Activated CD8-positive, alpha-beta T cell treated with anti-CD3 and anti-CD28 coated beads, Interleukin-2, amount 10 ng/mL, durations not matched to agents 7 days and 5 days (primary cell): ENCODE measurements around the gene DNAH2. TPM values are rescaled to one million over a fixed set of nuclear protein-coding genes. Genes with fewer than 3 reads are reported as not detected.

ENCODE experiments used
- ATAC-seq: fragments of 150-1000 bp; cut with Tn5 transposase; one replicate; pipeline ENCODE4 v1.10.0; 2021; ENCODE audit warnings: moderate library complexity
- CTCF ChIA-PET: fragments of 350-600 bp; sonication (Branson Sonifier 250); formaldehyde crosslinking; loops from one replicate; lab custom pipeline; 2021; ENCODE audit warnings: antibody characterized with exemption; lab: Charles Lee
- POLR2A ChIA-PET: fragments of 350-600 bp; sonication (Branson Sonifier 250); formaldehyde crosslinking; loops from one replicate; lab custom pipeline; 2021; ENCODE audit warnings: antibody characterized with exemption; lab: Charles Lee
- DNase-seq: peaks from one replicate; pipeline ENCODE4 v3.0.0-alpha.2; 2020
- H3K27ac Mint-ChIP-seq: one replicate; pipeline ENCODE4 v1.8.0; 2021; ENCODE audit warnings: mild to moderate bottlenecking, mixed read lengths
- H3K27me3 Mint-ChIP-seq: one replicate; pipeline ENCODE4 v1.8.0; 2021; ENCODE audit warnings: low read depth, mixed read lengths
- H3K36me3 Mint-ChIP-seq: one replicate; pipeline ENCODE4 v1.8.0; 2021; ENCODE audit warnings: low read depth, mixed read lengths
- H3K4me1 Mint-ChIP-seq: one replicate; pipeline ENCODE4 v1.8.0; 2021; ENCODE audit warnings: low read depth, mixed read lengths
- H3K4me3 Mint-ChIP-seq: one replicate; pipeline ENCODE4 v1.8.0; 2021; ENCODE audit warnings: mild to moderate bottlenecking, mixed read lengths
- H3K9me3 Mint-ChIP-seq: one replicate; pipeline ENCODE4 v1.8.0; 2022; ENCODE audit warnings: mixed read lengths; ENCODE audit not compliant: insufficient read depth
- total RNA-seq, 2 experiments: library from RNA; stranded (reverse); gene quantifications; one replicate each; pipeline ENCODE4 v1.2.3, GENCODE V29; 2021

The DNAH2 gene
- total RNA-seq, 2 experiments from 2014 or later, result not detected

- ATAC-seq, result no peak
- Mint-ChIP-seq H3K4me1 (peaks cover 53% of the 10 kb centered on the region), H3K27me3 (peaks cover 50% of the 10 kb centered on the region), H3K36me3 (no peaks in the 10 kb centered on the region), H3K27ac (no peak overlapping the region), H3K4me3 (no peak overlapping the region), H3K9me3 (no peaks in the 10 kb centered on the region)
- ChIA-PET POLR2A (interaction anchor here (1.1 kb wide), 1 partner anchor 26 kb away, joined by 3 read pairs; the partner anchor contains the start of gene TP53), CTCF (interaction anchor here (0.8 to 2.1 kb wide), 5 partner anchors 27 to 124 kb away, joined by 3 to 6 read pairs (median 3); partner anchors contain the start of gene TP53)
- no peak for DNase-seq
These were observed 3.8 kb upstream of the DNAH2 start for GRCh38 chr17:7713782-7714181.

- Mint-ChIP-seq H3K4me3 (no peak overlapping the region), H3K4me1 (peaks cover 53% of the 10 kb centered on the region), H3K27ac (no peak overlapping the region), H3K9me3 (no peaks in the 10 kb centered on the region), H3K27me3 (peaks cover 53% of the 10 kb centered on the region), H3K36me3 (no peaks in the 10 kb centered on the region)
- ChIA-PET POLR2A (no interaction called here), CTCF (interaction anchor here (1.0 to 1.1 kb wide), 2 partner anchors 29 to 125 kb away, joined by 3 to 4 read pairs; no protein-coding TSS in a partner anchor)
- ATAC-seq (no peak), DNase-seq (no peak)
These were observed 2.6 kb upstream of the DNAH2 start for GRCh38 chr17:7714721-7715594.

GRCh38 chr17:7715936-7716886 lies 1.3 kb upstream of the DNAH2 start:
- ChIA-PET POLR2A (interaction anchor here (1.3 to 1.5 kb wide), 2 partner anchors 13 to 29 kb away, joined by 3 to 8 read pairs; partner anchors contain the start of gene TP53), CTCF (interaction anchor here (1.0 to 4.3 kb wide), 4 partner anchors 10 to 118 kb away, joined by 3 to 25 read pairs (median 3); partner anchors contain the start of genes KDM6B, TP53 and WRAP53)
- Mint-ChIP-seq H3K4me1 (peaks cover 47% of the 10 kb centered on the region), H3K27me3 (peaks cover 61% of the 10 kb centered on the region), H3K9me3 (no peaks in the 10 kb centered on the region), H3K4me3 (peak overlapping the region; percentile 82), H3K27ac (no peak overlapping the region), H3K36me3 (no peaks in the 10 kb centered on the region)
- ATAC-seq, result no peak
- DNase-seq, result no peak

- DNase-seq (peak; percentile 86), ATAC-seq (peak; percentile 82)
- no peaks in the 10 kb centered on the region for H3K36me3 Mint-ChIP-seq
- H3K27ac Mint-ChIP-seq, result peak overlapping the region; percentile 25
- peak overlapping the region; percentile 82 for H3K4me3 Mint-ChIP-seq
- no peaks in the 10 kb centered on the region for H3K9me3 Mint-ChIP-seq
- peaks cover 39% of the 10 kb centered on the region for H3K4me1 Mint-ChIP-seq
- ChIA-PET CTCF (interaction anchor here (0.9 to 4.3 kb wide), 2 partner anchors 26 to 29 kb away, joined by 3 to 25 read pairs; partner anchors contain the start of genes TP53 and WRAP53), POLR2A (interaction anchor here (1.2 to 1.5 kb wide), 2 partner anchors 14 to 139 kb away, joined by 3 read pairs; partner anchors contain the start of gene NAA38)
- peaks cover 60% of the 10 kb centered on the region for H3K27me3 Mint-ChIP-seq
These were observed 309 bp downstream of the DNAH2 start for GRCh38 chr17:7717756-7718350.

- POLR2A ChIA-PET, result no interaction called here
- CTCF ChIA-PET, result interaction anchor here (4.3 kb wide), 1 partner anchor 31 kb away, joined by 25 read pairs; the partner anchor contains the start of genes TP53 and WRAP53
- H3K27me3 Mint-ChIP-seq, result peaks cover 56% of the 10 kb centered on the region
- H3K36me3 Mint-ChIP-seq, result no peaks in the 10 kb centered on the region
- no peak for DNase-seq
- H3K27ac Mint-ChIP-seq, result no peak overlapping the region
- H3K4me1 Mint-ChIP-seq, result peaks cover 30% of the 10 kb centered on the region
- H3K9me3 Mint-ChIP-seq, result no peaks in the 10 kb centered on the region
- ATAC-seq, result no peak
- no peak overlapping the region for H3K4me3 Mint-ChIP-seq
These were observed 2.1 kb downstream of the DNAH2 start for GRCh38 chr17:7719661-7720060.

- no peak for DNase-seq
- Mint-ChIP-seq H3K27ac (no peak overlapping the region), H3K4me1 (peaks cover 30% of the 10 kb centered on the region), H3K9me3 (no peaks in the 10 kb centered on the region), H3K36me3 (no peaks in the 10 kb centered on the region), H3K4me3 (no peak overlapping the region), H3K27me3 (peaks cover 54% of the 10 kb centered on the region)
- CTCF ChIA-PET, result interaction anchor here (1.0 to 1.1 kb wide), 2 partner anchors 9 to 23 kb away, joined by 3 read pairs; no protein-coding TSS in a partner anchor
- ATAC-seq, result no peak
- POLR2A ChIA-PET, result no interaction called here
These were observed 2.6 kb downstream of the DNAH2 start for GRCh38 chr17:7720125-7720524.

GRCh38 chr17:7721612-7722011 lies 4.1 kb downstream of the DNAH2 start:
- Mint-ChIP-seq H3K4me1 (peaks cover 27% of the 10 kb centered on the region), H3K27me3 (peaks cover 42% of the 10 kb centered on the region), H3K4me3 (no peak overlapping the region)

GRCh38 chr17:7727886-7728285 lies 10.3 kb downstream of the DNAH2 start:
- H3K4me1 Mint-ChIP-seq, result no peaks in the 10 kb centered on the region
- H3K36me3 Mint-ChIP-seq, result no peaks in the 10 kb centered on the region
- H3K9me3 Mint-ChIP-seq, result no peaks in the 10 kb centered on the region
- ChIA-PET CTCF (no interaction called here), POLR2A (no interaction called here)
- ATAC-seq (no peak), DNase-seq (no peak)
- peaks cover 22% of the 10 kb centered on the region for H3K27me3 Mint-ChIP-seq
- H3K4me3 Mint-ChIP-seq, result no peak overlapping the region
- no peak overlapping the region for H3K27ac Mint-ChIP-seq

More at GRCh38 chr17:7721612-7722011, 4.1 kb downstream of the DNAH2 start:
- no peak for DNase-seq
- ATAC-seq, result no peak
- CTCF ChIA-PET, result interaction anchor here (0.5 kb wide), 1 partner anchor 310 kb away, joined by 4 read pairs; no protein-coding TSS in a partner anchor
- Mint-ChIP-seq H3K9me3 (no peaks in the 10 kb centered on the region), H3K27ac (no peak overlapping the region), H3K36me3 (no peaks in the 10 kb centered on the region)
- POLR2A ChIA-PET, result interaction anchor here (0.8 kb wide), 1 partner anchor 14 kb away, joined by 3 read pairs; no protein-coding TSS in a partner anchor

GRCh38 chr17:7729816-7730215 lies 12.3 kb downstream of the DNAH2 start:
- H3K4me1 Mint-ChIP-seq, result no peaks in the 10 kb centered on the region
- H3K36me3 Mint-ChIP-seq, result no peaks in the 10 kb centered on the region
- no peak overlapping the region for H3K4me3 Mint-ChIP-seq
- peaks cover 26% of the 10 kb centered on the region for H3K27me3 Mint-ChIP-seq
- DNase-seq (no peak), ATAC-seq (no peak)
- no peak overlapping the region for H3K27ac Mint-ChIP-seq
- H3K9me3 Mint-ChIP-seq, result no peaks in the 10 kb centered on the region
- ChIA-PET CTCF (interaction anchor here (0.8 to 1.9 kb wide), 2 partner anchors 13 to 272 kb away, joined by 3 to 13 read pairs; no protein-coding TSS in a partner anchor), POLR2A (no interaction called here)

GRCh38 chr17:7732981-7733539 lies 15.5 kb downstream of the DNAH2 start:
- Mint-ChIP-seq H3K4me1 (no peaks in the 10 kb centered on the region), H3K27me3 (peaks cover 29% of the 10 kb centered on the region), H3K36me3 (no peaks in the 10 kb centered on the region), H3K4me3 (no peak overlapping the region), H3K9me3 (no peaks in the 10 kb centered on the region), H3K27ac (no peak overlapping the region)
- POLR2A ChIA-PET, result no interaction called here
- no peak for DNase-seq
- no peak for ATAC-seq
- CTCF ChIA-PET, result no interaction called here
